Umbilical cord (tissue), 2 donors: ENCODE results near the gene FAM219A. TPM values are rescaled to one million over a fixed set of nuclear protein-coding genes. Genes with fewer than 3 reads are reported as not detected.
A peak's percentile ranks its signal among the peaks of the same experiment; 100 is the strongest.
"Not testable (repeated sequence)": the region's sequence is repeated elsewhere in the genome, so short reads cannot be mapped to it uniquely, and the experiment has no call there.

Experiments
- DNase-seq: peaks from one replicate; pipeline ENCODE4 v3.0.0-alpha.2; 2015; ENCODE audit warnings: low spot score
- total RNA-seq: library from RNA; depleted of rRNA; stranded (reverse); fragments of >200 nt; gene quantifications from one replicate; pipeline ENCODE4 v1.2.3, GENCODE V29; 2014; ENCODE audit warnings: low replicate concordance; ENCODE audit not compliant: insufficient read depth

Gene FAM219A
- total RNA-seq, 1 donor from 2014 or later = 6.3 TPM

DNA sequence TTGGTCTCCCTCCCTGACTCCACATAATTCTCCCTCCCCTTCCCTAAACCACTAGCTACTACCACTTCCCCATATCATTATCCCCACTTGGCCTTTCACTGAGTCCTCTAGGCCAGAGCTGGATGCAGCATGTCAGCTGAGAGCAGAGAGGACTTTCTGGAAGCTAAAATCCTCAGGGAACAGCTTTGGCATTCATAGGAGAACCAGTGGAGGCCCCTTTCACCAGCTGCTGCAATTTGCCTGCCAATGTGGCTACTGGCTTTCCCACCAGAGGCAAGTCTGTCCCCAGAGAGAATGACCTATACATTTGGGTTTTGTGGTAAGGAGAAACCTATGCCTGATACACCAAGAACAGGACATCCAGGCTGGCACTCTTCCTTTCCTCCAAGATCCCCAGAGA is 14.4 kb downstream of the FAM219A start:
- no peak for DNase-seq

- DNase-seq = no peak
Measured at GRCh38 chr9:34443533-34443932, 14.8 kb downstream of the FAM219A start.

GRCh38 chr9:34442770-34443169 is 15.6 kb downstream of the FAM219A start:
- no peak for DNase-seq

- DNase-seq = no peak
Measured at GRCh38 chr9:34440017-34440416, 18.4 kb downstream of the FAM219A start.

- not testable (repeated sequence) for DNase-seq
Measured at GRCh38 chr9:34438465-34438864, 19.9 kb downstream of the FAM219A start.

DNA sequence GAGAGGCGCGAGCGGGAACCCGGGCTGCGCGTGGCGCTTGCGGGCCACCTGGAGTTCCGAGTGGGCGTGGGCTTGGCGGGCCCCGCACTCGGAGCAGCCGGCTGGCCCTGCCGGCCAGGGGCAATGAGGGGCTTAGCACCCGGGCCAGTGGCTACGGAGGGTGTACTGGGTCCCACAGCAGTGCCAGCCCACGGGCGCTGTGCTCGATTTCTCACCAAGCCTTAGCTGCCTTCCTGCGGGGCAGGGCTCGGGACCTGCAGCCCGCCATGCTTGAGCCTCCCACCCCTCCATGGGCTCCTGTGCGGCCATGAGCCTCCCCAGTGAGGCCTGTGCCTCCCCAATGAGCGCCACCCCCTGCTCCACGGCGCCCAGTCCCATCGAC is 20.5 kb downstream of the FAM219A start:
- not testable (repeated sequence) for DNase-seq

- peak; percentile 58 for DNase-seq
Measured at GRCh38 chr9:34437006-34437925, 21.1 kb downstream of the FAM219A start.

DNA sequence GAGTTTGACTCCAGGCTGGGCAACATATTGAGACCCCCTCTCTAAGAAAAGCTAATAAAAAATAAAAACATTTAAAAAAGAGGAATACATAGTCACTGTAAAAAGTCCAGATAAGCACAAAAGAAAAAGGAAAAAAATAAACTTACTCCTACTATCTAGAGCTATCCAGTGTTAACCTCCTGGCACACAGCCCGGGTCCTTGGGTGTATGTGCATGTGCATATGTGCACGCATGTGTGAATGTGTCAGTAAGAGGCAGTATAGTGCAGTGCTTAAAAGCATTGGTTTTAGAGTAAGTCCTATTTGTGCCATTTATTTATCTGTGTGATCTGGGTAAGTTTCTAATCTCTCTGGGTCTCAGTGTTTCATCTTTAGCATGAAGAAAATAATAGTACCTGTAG is 26.7 kb downstream of the FAM219A start:
- DNase-seq = no peak

DNA sequence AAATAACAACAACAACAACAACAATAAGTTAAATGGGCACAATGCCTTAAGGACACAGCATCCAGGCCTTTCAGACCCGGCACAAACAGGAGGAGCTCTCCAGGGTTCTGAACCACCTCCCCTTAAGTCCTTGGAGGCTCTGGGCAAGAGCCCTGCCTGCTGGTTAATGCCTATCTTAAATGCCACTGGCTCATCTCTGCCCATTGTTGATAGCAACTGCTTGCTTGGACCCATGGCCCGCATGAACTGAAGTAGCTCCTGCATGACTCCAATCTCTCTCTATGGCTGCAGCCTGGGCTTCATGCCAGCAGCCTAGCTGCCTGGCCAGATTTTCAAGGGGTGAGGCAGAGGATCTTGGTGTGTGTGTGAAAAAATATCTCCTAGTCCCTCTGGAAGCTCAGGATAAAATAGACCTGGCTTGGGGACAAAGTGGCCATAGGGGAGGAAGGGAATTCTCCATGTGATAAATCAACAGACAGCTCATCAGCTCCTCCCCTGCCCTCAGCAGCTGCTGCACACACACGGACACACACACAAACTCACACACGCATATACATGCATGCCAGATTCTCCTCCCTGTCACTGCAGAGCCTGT is 27.4 kb downstream of the FAM219A start:
- DNase-seq = peak; percentile 88

- peak; percentile 35 for DNase-seq
Measured at GRCh38 chr9:34428325-34428958, 29.9 kb downstream of the FAM219A start.

GRCh38 chr9:34426347-34427074 is 31.9 kb downstream of the FAM219A start:
- DNase-seq = no peak

DNA sequence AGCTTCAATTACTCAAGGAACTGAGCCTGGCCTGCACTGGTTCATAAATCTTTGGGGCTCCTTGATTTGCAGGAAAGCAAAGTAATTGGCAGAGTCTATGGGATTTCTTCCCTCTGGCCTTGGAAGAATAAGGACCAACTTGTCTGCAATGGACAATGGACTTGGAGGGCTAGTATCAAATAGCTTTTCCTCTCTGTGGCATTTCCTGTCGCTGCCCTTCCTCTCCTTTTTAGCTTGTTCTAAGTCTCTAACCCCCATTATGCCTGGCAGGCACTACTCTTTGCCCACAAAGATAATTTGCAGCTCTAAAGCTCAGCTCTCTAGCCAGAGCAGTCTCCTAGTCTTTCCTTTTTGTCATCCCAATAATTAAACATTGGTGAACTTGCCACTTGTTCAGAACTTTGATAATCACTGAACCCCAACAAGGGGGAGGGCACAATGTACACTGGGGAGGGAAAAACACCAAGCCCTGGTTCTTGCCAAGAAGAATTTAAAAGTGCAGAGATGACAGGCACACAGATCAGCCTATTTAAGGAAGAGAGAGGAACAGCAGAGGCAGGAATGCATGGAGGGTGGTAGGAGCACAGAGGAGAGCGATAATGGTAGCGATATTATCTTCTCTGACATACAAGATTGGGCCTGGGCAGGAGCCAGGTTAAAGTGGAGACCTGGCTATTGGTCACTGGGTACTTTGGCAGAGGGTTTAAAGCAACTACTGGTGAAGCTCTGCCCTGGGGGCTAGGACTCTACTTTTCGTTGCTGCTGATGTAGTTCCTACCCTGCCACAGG is 38.5 kb downstream of the FAM219A start:
- DNase-seq = no peak

DNA sequence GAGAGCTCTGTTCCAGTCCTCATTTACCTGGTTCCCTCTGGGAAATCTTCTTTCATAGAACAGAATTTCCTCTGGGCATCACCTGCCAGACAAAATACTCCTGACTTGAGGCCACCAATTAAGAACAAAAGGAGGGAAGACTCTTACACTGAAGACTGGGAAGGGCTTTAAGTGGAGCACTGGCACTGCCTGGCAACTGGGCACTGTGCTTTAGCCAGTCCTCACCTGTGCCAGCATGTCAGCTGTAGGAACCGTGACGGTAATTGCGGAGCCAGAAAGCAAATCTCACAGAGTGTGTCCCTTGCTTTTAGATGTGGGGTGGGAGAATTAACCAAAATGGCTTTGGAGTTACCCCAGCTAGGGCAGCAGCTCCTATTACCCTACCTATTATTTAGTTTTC is 40.6 kb downstream of the FAM219A start:
- DNase-seq = no peak

GRCh38 chr9:34413231-34413852 is 45.0 kb downstream of the FAM219A start:
- DNase-seq = peak; percentile 64

DNA sequence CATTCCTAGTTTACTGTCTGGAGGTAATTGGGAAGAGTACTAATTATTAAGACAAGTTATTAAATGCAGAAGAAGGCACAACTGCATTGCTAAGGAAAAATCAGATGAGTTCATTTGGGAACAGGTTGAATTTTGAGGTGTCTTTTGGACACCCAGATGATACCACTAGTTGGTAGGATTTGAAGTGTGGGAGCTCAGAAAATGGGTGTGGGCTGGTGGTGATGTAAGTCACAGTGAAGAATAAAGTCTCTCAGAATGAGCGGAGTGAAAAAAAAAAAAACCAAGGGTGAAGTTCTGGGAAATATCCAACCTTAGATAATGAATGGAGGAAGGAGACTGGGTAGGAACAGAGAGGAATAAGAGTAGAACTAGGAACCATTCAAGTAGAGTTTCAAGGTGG is 46.0 kb downstream of the FAM219A start:
- DNase-seq = no peak

- no peak for DNase-seq
Measured at GRCh38 chr9:34409154-34409553, 49.2 kb downstream of the FAM219A start.

DNA sequence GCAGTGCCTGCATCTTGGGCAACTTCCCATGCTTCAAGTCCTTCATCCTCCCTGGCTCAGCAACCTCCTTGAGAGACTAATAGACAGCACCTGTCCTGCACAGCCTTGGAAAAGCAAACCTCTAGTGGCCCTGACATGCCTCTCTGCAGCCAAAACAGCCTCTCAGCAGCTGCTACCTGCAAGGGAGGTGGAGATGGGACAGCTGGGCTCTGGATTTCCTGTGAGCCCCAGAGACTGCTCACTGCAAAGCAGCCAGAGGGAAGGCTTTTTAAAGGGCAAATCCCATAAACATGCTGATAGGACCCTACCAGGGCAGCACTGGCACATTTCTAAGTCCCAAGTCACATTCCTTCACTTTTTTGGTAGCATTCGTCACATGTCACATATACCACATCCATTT is 50.2 kb downstream of the FAM219A start:
- no peak for DNase-seq

GRCh38 chr9:34406219-34406618 is 52.2 kb downstream of the FAM219A start:
- DNase-seq = no peak

DNA sequence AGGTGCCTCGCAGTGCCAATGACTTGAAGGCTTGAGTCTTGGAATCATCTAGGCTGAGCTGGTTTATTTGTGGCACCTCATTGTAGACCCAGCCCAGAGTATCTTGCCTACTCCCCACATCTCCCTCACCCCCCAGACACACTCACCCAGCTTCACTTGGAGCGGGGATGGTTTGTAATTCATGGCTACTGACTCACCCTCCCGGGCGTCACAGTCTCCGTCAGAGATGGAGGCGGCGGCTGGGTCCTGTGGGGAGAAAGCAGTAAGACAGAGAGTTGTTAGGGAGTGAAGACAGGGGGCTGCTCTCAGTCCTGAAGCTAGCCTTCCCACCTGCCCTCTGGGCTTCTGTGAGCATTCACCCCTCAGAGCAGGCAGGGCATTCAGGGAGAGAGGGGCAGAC is 52.7 kb downstream of the FAM219A start:
- no peak for DNase-seq

GRCh38 chr9:34403554-34404380 is 54.6 kb downstream of the FAM219A start:
- peak; percentile 52 for DNase-seq
